ENCODE results near the gene LPCAT3.

DNA sequence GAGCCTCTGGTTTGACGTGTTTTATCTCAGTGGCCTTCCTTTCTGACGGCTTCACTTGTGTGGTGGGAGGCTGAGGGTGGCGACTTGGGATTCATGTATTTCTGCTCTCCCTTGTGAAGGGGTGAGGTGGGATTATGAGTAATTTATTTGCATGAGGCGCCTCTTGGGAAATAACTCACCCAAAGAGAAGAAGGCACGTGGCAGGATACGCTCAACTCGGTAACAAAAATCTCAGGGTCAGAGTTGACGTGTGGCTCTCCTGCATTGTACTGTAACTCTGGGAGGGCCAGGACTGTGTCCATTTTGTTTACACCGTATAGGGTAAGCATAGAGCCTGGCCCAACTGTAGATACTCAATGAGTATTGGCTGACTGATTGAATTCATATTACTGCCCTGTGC is 27.6 kb upstream of the LPCAT3 start:
- no peak for TF ChIP-seq RCOR1 (IDR thresholded peaks at IDR 0.05; ENCODE audit: insufficient replicate concordance, low read length)
- no peak for TF ChIP-seq POLR2A (IDR thresholded peaks at IDR 0.05; ENCODE audit: low read depth, low read length)
- TF ChIP-seq CTCF (conservative IDR thresholded peaks at IDR 0.05; ENCODE audit: low read depth, low read length): no peak
- TF ChIP-seq RFX5 (IDR thresholded peaks at IDR 0.05; ENCODE audit: low read depth, low read length): no peak
- no peak for TF ChIP-seq SMC3 (IDR thresholded peaks at IDR 0.05; ENCODE audit: low read depth, low read length)
- TF ChIP-seq NFE2L2 (IDR thresholded peaks at IDR 0.05; ENCODE audit: low read depth, low read length): no peak

All from IMR-90 (cell line).